GM12864 (cell line): ENCODE data around the gene TMEM233.

Source experiments
- DNase-seq: peaks from one replicate; pipeline ENCODE4 v3.0.0-alpha.2; 2011; ENCODE audit warnings: low read depth
- H3K4me3 ChIP-seq: 2 replicates; pipeline ENCODE4 v1.5.1; 2011; ENCODE audit warnings: mild to moderate bottlenecking, low read depth, low read length, control low read depth
- TF ChIP-seq, protein P1 (sequence below): IDR thresholded peaks from 2 replicates; pipeline ENCODE4 v1.5.1; 2011; ENCODE audit warnings: low read depth, mild to moderate bottlenecking, moderate library complexity, low read length, control low read depth, inconsistent platforms; ENCODE audit errors: missing control alignments

The TMEM233 gene

DNA sequence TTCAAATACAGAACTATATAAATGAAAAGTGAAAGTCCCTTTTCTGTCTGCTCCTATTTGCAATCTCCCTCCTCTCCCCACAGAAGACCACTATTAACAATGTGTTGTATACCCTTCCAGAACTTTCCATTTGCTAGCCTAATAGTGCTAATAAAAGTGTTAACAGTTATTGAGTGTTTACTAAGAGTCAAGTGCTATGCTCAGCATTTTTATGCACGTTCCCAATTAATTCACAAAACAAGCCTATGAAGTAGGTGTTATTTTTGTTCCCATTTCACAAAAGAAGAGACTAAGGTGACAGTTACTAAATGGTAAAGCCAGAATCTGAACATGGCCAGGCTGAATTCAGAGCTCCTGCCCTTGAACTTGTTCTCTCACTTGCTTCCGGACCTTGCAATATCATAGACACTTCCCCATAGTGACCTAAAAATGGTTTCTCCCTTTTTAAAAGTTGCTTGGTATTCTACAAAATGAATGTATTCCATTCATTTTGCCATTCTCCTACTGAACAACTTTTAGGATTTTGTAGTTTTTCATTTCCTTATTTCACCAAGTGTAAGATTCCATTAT is 72.7 kb downstream of the TMEM233 start:
- H3K4me3 ChIP-seq: no peak overlapping the region
- TF ChIP-seq, protein P1, sequence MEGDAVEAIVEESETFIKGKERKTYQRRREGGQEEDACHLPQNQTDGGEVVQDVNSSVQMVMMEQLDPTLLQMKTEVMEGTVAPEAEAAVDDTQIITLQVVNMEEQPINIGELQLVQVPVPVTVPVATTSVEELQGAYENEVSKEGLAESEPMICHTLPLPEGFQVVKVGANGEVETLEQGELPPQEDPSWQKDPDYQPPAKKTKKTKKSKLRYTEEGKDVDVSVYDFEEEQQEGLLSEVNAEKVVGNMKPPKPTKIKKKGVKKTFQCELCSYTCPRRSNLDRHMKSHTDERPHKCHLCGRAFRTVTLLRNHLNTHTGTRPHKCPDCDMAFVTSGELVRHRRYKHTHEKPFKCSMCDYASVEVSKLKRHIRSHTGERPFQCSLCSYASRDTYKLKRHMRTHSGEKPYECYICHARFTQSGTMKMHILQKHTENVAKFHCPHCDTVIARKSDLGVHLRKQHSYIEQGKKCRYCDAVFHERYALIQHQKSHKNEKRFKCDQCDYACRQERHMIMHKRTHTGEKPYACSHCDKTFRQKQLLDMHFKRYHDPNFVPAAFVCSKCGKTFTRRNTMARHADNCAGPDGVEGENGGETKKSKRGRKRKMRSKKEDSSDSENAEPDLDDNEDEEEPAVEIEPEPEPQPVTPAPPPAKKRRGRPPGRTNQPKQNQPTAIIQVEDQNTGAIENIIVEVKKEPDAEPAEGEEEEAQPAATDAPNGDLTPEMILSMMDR: no peak
- no peak for DNase-seq

DNA sequence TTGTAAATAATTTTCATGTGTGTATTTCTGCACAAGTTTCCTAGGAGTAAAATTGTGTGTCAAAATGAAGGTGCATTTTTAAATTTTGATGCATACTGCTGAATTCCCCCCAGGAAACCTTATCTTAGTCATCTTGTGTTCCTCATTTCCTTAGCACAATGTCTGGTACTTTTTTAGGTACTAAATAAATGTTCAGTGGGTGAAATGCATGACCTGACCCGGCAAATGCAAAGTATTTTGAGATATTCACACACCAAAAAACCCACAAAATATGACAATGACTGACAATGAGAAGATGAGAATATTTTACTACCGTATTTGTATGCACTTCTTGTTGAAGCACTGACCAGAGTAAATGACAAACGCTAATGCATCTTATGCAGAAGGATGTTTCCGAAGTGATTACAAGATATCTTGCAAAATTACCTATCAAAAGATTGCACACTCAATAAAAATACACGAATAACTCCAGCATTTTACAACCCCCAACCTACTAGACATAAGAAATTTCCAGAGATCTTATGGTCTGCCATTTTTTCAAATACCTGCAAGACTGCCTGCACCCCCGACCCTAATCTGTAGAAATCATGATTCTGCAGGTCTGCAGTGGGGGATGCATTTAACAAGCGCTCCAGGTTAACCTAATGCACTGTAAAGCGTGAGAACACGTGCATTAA is 73.5 kb downstream of the TMEM233 start:
- TF ChIP-seq, protein P1: no peak
- peak overlapping the region; percentile 48 for H3K4me3 ChIP-seq
- DNase-seq: peak; percentile 43

DNA sequence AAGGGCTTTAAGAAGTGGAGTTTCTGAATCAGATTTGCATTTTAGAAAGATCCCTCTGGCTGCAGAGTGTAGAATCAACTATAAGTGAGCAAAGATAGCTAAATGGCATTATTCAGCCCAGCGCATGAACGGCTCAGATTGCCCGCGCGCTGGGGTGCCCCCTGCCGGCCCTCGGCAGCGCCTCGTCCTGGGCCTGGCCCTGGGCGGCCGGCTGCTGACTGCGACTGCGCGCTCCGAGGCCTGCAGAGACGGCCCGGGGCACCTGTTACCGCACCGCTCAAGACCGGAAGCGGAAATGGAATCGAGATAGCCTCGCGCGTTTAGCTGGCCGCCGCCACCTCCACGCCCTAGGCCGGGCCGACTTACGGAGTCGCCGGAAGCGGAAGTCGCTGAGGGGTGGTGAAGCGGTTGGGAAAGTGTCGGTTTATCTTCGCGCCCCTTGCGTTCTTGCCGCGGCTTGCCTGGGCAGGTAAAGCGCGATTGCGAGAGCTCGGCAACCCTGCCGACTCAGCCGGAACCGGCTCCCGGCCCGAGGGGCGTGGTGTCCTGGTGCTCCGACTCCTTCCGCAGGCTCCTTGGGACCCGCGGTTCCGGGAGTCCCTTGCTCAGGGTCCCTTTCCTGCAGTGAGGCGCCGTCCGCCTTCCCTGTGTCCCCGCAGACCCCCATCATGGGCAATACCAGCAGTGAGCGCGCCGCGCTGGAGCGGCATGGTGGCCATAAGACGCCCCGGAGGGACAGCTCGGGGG is 74.2 kb downstream of the TMEM233 start, which contains the start of gene PRKAB1:
TSS of gene PRKAB1 (plus strand) at position 557 of the 747 bp plus-strand sequence. CDS start at position 669, 112 bp downstream.
- peak; percentile 97 for DNase-seq
- TF ChIP-seq, protein P1: peak; percentile 78
- H3K4me3 ChIP-seq: peak within 1 kb of the TSS; percentile 81

DNA sequence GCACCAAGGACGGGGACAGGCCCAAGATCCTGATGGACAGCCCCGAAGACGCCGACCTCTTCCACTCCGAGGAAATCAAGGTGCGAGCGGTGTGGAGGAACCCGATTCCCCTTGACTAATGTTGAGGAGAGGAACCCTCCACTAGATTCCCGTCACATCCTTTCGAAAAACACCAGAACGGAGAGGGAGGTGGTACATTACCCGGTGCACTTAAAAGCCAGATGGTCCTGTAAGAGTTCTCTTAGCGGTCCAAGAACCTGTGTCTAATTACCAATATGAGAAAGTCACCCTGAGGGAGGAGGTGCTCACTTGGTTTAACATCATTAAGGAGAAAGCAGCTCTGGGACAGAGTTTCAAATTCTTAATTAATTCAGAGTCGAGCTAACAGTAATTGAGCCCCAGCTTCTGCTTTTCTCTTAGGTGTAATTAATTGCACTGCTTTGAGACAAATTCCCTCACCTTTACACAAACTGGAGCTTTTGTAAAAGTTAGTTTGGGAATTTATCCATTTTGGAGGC is 74.8 kb downstream of the TMEM233 start:
- peak overlapping the region; percentile 81 for H3K4me3 ChIP-seq
- DNase-seq: no peak
- TF ChIP-seq, protein P1: no peak

DNA sequence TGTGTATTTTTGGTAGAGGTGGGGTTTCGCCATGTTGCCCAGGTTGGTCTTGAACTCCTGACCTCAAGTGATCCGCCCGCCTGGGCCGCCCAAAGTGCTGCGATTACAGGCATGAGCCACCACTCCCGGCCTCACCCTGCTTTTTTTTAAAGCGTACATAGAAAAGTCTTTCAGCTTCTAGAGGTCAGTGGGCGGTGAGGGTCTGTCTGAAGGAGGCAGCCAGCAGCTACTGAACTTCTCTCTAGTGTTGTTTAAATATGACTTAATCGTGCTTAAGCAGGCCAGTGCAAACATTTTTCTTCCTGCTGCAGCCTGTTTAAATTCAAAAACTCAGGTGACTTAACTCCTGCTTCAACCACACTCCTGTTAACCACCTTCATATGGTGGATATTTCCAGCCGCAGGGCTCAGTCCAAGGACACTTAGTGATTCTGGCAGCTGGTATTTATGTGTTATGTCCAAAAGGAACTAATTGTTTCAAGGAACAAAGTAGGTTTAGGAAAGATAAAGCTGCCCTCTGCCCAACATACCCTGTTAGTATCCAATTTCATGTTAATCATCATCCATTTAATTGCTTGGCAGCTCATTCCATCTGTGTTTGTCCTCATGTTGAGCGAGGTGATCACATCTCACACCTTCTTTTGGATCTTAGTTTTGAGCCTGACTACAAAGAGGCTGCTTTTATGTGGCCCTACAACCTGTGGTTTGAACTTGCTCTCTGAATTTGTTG is 76.3 kb downstream of the TMEM233 start:
- DNase-seq: no peak
- peak overlapping the region; percentile 54 for H3K4me3 ChIP-seq
- TF ChIP-seq, protein P1: no peak

DNA sequence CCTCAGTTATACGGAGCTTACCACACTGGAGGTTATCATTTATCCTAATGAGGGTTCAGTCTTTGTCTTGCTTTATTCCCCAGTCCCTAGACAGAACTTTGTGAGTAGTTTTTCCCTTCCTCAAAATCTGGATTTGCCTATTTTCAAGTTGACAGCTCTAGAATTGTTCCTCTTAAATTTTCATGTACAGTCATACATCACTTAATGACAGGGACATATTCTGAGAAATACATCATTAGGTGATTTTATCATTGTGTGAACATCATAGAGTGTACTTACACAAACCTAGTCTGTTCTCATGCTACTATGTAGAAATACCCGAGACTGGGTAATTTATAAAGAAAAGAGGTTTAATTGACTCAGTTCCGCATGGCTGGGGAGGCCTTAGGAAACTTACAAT is 77.5 kb downstream of the TMEM233 start:
- TF ChIP-seq, protein P1: no peak
- H3K4me3 ChIP-seq: no peak overlapping the region
- DNase-seq: no peak
